GM18951 (cell line): ENCODE data around the gene PSTPIP1.

ENCODE experiments used
- POLR2A ChIP-seq: IDR thresholded peaks from 4 replicates; pipeline ENCODE4 v1.6.1; 2011; ENCODE audit warnings: mild to moderate bottlenecking; ENCODE audit not compliant: insufficient read length, insufficient read depth; ENCODE audit errors: extremely low read depth
- in situ Hi-C: fragments of 300-500 bp; cut with MboI; formaldehyde crosslinking; loops from one replicate; pipeline ENCODE4 v1.12.0; 2022; ENCODE audit warnings: low sequenced_read_pairs, mixed read lengths, inconsistent platforms; ENCODE audit not compliant: unreplicated experiment

Gene PSTPIP1

DNA sequence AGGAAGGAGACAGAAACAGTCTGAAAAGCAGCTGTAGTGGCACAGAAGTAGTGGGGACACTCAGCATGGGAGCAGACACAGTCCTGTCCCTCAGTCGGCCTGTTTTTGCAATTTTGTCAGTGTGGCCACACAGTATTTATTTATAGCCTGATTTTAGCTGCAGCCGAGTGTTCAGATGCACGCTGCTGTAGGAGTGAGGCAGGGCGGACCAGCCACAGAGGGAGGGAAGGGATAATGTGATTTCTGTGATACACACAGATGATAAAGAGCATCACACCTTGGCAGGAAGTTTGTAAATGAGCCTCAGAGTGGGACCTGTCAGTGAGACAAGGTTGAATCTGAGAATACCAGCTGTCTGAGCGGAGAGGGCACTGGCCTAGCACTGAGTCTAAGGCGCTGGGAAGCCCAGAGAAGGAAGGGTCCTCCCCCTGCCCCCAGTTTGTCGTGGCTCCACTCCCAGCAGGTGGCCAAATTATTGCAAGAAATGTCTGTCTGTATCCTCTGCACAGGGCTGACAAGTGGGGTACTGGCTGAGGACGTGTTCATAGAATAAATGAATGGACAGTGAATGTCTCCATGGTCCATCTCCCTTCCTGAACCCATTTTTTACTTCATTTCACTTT is 3.8 kb downstream of the PSTPIP1 start:
- in situ Hi-C loops, result no loop called here
- no peak for TF ChIP-seq POLR2A

DNA sequence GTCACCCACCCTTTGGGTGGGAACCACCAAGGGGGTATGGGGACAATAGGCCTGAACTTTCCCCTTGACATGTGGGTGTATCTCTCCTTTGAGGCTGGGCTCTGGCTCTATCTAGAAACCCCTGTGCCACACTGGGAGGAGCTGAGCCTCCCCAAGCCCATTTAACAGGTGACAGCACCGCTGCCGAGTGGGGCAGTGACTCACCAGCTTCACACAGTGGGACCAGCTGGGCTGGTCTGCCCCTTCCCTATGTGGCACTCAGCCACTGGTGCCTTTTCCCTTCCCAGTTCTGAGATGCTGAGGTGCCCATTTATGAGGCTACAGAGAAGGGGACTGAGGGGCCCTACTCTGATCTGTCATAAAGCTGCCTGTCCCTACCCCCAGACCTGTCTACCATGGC is 5.1 kb downstream of the PSTPIP1 start:
- in situ Hi-C loops, result no loop called here
- no peak for TF ChIP-seq POLR2A

DNA sequence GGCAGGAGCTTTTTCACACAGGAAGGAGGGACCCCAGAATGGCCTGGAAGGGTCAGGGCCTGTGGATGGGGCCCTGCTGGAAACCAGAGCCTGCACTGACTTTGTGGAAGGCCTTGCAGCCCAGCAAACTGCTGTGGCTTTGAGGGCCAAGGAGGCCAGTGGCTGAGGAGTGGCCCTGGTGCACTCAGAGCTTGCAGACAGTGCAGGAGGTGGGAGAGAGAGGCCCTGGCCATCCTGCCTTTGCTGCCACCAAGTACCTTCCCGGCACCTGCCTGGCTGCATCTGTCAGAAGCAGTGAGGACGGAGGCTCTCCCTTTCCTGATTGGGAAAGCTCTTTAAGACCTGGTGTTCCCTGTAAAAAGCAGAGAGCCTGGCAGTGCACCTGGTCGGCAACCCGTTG is 6.4 kb downstream of the PSTPIP1 start:
- in situ Hi-C loops, result no loop called here
- TF ChIP-seq POLR2A, result no peak

DNA sequence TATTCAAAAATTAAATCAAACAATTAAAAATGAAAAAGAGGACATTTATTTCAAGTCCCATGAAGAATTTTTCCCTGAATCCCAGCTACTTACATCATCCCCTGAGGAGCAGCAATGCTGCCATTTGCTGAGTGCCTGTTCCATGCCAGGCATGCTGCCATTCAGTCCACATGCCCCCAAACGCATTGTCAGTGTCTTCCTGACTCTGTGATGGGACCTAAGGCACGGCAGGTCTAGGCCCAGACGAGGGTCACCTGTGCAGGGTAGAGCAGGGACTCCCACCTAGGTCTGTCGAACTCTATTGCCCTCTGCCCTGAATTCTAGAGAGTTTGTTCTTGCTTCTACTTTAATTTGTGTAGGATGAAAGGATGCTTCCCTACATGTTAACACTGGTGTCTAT is 7.0 kb downstream of the PSTPIP1 start:
- TF ChIP-seq POLR2A, result no peak
- in situ Hi-C loops, result no loop called here

DNA sequence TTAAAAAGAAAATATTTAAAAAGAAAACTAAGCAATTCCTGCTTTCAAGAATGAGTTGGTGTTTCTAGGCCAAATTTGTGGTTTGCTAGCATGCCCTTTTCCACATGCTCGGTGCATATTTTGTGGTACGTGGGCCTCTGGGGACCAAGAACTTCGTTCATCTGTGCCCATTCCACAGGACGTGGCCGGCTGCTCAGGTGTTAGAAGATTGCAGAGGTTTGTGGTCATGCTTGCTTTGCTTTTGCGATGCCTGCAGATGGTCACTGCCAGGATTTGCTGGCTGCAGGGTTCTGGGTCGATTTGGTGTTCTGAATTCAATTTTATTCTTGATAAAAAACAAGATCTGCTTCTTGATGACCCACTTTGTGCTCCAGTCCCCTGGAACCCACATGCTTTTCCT is 7.5 kb downstream of the PSTPIP1 start:
- no peak for TF ChIP-seq POLR2A
- in situ Hi-C loops, result no loop called here

DNA sequence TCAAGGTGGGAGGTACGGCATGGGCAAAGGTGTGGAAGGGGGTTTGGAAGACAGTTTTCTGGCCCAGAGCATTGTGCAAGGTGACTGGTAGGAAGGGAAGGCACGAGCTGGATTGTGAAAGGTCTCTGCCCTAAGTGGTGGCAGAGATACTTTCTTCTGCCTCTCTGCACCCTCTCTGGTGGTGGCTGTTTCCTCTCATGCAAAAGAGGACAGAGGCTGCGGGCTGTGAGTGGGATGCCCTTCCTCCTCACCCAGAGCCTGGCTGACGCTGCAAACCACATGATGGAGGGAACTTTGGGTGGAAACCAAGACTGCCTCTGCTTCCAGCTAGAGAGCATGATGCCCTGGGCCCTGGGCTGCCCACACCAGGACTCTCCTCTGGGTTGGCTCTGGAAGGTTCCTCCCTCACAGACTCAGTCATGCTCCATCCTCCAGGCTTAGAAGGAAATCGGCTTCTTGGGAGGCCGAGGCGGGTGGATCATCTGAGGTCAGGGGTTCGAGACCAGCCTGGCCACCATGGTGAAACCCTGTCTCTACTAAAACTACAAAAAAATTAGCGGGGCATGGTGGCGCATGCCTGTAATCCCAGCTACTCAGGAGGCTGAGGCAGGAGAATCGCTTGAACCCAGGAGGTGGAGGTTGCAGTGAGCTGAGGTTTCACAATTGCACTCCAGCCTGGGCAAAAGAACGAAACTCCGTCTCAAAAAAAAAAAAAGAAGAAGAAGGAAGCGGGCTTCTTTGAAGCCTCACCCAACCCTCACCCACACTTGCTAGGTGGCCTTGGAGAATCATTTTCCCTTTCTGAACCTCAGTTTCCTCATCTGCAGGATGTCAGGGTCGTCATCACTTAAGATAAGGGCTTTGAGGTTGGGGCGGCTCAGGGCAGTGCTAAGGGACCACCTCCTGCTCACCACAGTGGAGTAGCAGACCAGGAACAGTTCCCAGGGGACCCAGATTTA is 8.3 kb downstream of the PSTPIP1 start:
- no peak for TF ChIP-seq POLR2A
- in situ Hi-C loops, result no loop called here

DNA sequence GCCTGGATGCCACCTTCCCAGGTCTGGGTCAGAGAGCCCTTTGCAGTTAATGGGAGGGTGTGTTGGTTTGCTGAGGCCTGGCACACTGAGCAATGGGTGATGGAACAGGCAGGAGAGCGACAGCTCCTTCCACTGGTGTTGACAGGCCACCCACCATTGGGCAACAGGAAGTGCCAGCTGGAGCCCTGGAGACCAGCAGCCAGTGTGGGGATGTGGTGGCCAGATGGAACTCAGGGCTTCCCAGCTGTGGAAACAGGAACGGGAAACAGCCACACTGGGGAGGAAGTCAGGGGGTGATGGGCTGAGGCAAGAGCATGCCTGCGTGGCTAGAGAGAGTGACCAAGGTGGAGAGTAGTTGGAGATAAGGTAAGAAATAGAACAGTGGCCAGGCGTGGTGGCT is 9.3 kb downstream of the PSTPIP1 start:
- TF ChIP-seq POLR2A, result no peak
- in situ Hi-C loops, result no loop called here

DNA sequence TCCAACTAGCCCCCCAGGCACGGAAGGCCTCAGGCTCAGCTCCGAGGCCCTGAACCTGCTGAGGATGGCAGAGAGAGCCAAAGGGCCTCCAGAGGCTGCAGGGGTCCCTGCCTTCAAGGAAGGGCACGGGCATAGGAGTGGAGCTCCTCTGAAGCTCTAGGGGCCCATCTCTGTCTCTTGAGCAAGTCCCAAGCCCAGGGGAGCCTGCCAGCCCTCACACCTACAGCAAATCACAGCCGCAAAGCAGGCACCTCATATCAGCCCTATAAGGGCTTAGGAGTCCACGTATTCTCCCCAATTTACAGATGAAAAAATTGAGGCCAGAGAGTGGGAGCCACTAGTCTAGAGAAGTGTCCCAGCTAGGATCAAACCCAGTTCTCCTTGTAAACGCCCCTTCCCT is 14.2 kb downstream of the PSTPIP1 start:
- no peak for TF ChIP-seq POLR2A
- in situ Hi-C loops, result no loop called here

DNA sequence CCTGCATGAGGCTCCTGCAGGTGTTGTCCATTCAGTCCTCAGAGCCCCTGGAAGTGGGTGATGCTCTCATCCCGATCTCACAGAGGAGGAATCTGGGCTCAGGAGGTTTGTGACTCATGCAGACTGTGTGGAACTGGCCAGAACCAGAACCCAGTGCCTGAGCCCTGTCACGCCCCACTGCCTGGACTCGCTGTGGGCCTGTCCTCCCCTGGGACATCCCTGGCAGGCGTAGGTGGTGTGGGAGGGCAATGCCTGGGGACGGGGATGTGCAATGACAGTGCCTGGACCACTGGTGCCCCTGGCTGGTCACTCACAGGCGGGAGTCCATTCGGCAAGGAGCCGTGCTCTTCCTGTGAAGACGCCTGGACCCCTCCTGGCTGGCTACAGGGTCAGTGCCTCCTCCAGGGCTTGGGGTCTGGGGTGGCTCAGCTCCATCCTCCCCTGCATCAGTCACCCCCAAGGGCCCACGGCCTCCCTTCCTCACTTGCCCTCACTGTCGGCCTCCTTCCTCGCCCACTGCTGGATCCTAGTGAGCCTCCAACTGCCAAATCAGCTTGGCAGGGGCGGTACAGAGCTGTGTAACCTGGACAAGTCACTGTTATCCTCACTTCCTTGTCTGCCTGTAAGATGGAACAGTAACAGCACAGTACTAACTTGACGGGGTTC is 14.9 kb downstream of the PSTPIP1 start:
- no peak for TF ChIP-seq POLR2A
- in situ Hi-C loops, result no loop called here

DNA sequence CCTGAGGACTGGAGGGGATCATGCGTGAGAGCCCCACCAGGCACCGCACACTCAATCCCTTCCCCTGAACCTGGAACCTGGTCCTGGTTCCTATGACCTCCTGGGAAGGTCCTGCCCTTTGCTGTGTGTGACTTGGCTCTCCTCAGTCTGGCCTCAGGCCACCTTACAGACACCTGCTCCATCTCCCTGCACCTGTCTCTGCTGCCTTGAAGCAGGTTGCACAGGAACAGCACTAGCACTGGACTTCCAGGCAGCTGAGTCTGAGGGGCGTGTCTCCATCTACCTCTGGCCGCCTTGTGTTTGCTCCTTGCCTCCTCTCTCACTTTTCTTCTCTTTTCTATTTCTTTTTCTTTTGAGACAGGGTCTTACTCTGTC is 15.4 kb downstream of the PSTPIP1 start:
- TF ChIP-seq POLR2A, result no peak
- in situ Hi-C loops, result no loop called here

DNA sequence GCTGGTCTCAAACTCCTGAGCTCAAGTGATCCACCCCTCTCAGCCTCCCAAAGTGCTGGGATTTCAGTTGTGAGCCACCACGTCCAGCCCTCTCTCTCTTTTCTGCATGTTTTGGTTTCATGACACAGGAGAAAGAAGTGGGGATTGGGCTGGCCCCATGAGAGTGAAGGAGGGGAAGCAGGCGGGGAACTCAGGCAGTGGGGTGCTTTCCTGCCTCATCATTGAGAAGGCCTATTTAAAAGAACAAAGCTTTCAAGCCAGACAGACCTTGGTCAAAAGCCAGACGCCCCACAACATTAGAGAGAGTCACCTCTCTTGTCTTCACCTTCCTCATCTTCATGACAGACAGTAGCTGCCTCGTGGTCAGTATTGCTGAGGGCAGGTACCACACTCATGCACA is 15.9 kb downstream of the PSTPIP1 start:
- in situ Hi-C loops, result no loop called here
- TF ChIP-seq POLR2A, result no peak

DNA sequence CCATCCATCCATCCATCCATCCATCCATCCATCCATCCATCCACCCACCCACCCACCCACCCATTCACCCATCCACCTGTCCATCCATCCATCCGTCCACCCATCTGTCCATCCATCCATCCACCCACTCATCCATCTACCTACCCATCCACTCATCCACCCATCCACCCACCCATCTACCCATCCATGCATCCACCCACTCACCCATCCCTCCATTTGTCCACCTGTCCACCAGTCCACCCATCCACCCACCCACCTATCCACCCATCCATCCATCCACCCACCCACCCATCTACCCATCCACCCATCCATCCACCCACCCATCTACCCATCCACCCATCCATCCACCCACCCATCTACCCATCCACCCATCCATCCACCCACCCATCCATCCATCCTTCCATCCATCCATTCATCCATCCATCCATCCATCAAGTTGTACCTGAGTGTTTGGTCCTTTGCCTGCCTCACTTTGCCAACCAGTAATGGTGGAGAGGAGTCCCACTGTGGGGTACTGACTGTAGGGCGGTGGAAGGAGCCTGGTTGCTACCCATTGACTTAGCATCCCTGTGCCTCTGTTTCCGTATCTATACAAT is 17.3 kb downstream of the PSTPIP1 start:
- no peak for TF ChIP-seq POLR2A
- in situ Hi-C loops, result no loop called here

DNA sequence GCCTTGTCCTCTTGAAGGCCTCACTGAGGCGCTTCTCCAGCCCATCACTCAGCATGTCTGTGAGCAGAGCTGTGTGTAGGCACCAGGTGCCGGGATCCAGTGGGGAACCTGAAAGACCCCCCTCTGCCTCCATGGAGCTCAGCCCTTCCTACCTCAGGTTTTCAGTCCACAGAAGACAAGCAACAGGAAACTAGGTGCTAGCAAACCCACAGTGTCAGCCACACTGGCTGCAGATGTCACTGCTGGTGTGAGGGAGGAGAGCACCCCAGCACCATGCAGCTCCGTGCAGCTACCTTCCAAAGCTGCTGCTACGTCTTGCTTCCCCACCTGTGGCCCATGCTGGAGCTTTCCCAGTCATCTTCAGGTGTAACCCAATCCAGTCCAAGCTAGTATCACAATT is 17.9 kb downstream of the PSTPIP1 start:
- in situ Hi-C loops, result no loop called here

More for the DNA sequence above, 17.9 kb downstream of the PSTPIP1 start:
- no peak for TF ChIP-seq POLR2A
